ENCODE data around the gene MESP2.

- TF ChIP-seq POLR2A (IDR thresholded peaks at IDR 0.05) (no peak), CTCF (IDR thresholded peaks at IDR 0.05) (no peak)
Observed at GRCh38 chr15:89743011-89743410, 33.1 kb upstream of the MESP2 start.
